Adrenal gland (tissue), 5 donors: ENCODE data around the gene SLC17A7.

Experiments used
- CTCF ChIP-seq, 6 experiments: fragments of 450-650 bp in 4 of 6; fragments of 200-600 bp in 2 of 6; sonication (generic) in 1 of 6; IDR thresholded peaks; 1 replicate in 5 of 6; 2 replicates in 1 of 6; pipeline versions ENCODE4 v1.5.1 to v1.8.0; 2016 to 2021; ENCODE audit warnings: antibody characterized with exemption in 6 of 6, mild to moderate bottlenecking in 2 of 6, moderate library complexity in 1 of 6
- POLR2A ChIP-seq, 2 donors: fragments of 450-650 bp; IDR thresholded peaks; one replicate each; pipeline ENCODE4 v1.6.1; 2017; ENCODE audit warnings: antibody characterized with exemption in 2 of 2, mild to moderate bottlenecking in 2 of 2, moderate library complexity in 1 of 2
- donor health status: DM: no; HTN: no; CAD: no.

GRCh38 chr19:49425178-49425577, 16.1 kb downstream of the SLC17A7 start, which contains the start of gene GFY:
- no peak for TF ChIP-seq CTCF (IDR thresholded peaks at IDR 0.05)
- TF ChIP-seq POLR2A (IDR thresholded peaks at IDR 0.05): no peak
